Loucy (cell line): Measurements from ENCODE around the gene SLC9A5.

Source experiments
- H2AFZ ChIP-seq: fragments of 200-600 bp; sonication (generic); 2 replicates; pipeline ENCODE4 v1.6.0; 2016; ENCODE audit warnings: antibody characterized with exemption, mild to moderate bottlenecking, low read length, moderate library complexity
- H3F3A ChIP-seq: fragments of 200-600 bp; 2 replicates; pipeline ENCODE4 v1.6.0; 2016; ENCODE audit warnings: antibody characterized with exemption, low read depth, mild to moderate bottlenecking
- H3K27me3 ChIP-seq: fragments of 200-600 bp; sonication (generic); 2 replicates; pipeline ENCODE4 v1.6.1; 2014; ENCODE audit warnings: low read length, mild to moderate bottlenecking; ENCODE audit not compliant: insufficient read depth, poor library complexity, severe bottlenecking
- H3K36me3 ChIP-seq: fragments of 200-600 bp; sonication (generic); 2 replicates; pipeline ENCODE4 v1.6.1; 2016; ENCODE audit warnings: low read length; ENCODE audit not compliant: insufficient read depth
- H3K4me1 ChIP-seq: fragments of 200-600 bp; sonication (generic); 2 replicates; pipeline ENCODE4 v1.5.1; 2014; ENCODE audit warnings: low read length, mild to moderate bottlenecking; ENCODE audit not compliant: insufficient read depth, poor library complexity, severe bottlenecking
- H3K4me2 ChIP-seq: fragments of 200-600 bp; sonication (generic); 2 replicates; pipeline ENCODE4 v1.6.0; 2014; ENCODE audit warnings: antibody characterized with exemption, low read length, low read depth, mild to moderate bottlenecking; ENCODE audit not compliant: poor library complexity, severe bottlenecking
- H3K4me3 ChIP-seq: fragments of 200-600 bp; sonication (generic); 2 replicates; pipeline ENCODE4 v1.5.1; 2014; ENCODE audit warnings: low read length, mild to moderate bottlenecking, mixed read lengths; ENCODE audit not compliant: poor library complexity, severe bottlenecking
- H3K79me2 ChIP-seq: fragments of 200-600 bp; sonication (generic); 2 replicates; pipeline ENCODE4 v1.6.1; 2014; ENCODE audit warnings: low read length; ENCODE audit not compliant: insufficient read depth
- H3K9ac ChIP-seq: fragments of 200-600 bp; sonication (generic); 2 replicates; pipeline ENCODE4 v1.6.0; 2014; ENCODE audit warnings: mild to moderate bottlenecking, low read depth, low read length, moderate library complexity; ENCODE audit not compliant: poor library complexity, severe bottlenecking
- H3K9me2 ChIP-seq: fragments of 200-600 bp; sonication (generic); replicated peaks from 2 replicates; pipeline ENCODE4 v1.6.1; 2016; ENCODE audit warnings: low read depth, low read length, mixed read lengths
- H3K9me3 ChIP-seq: fragments of 200-600 bp; sonication (generic); 2 replicates; pipeline ENCODE4 v1.6.1; 2014; ENCODE audit warnings: mild to moderate bottlenecking, antibody characterized with exemption, low read length, low read depth; ENCODE audit not compliant: insufficient read depth
- H4K20me1 ChIP-seq: fragments of 200-600 bp; sonication (generic); 2 replicates; pipeline ENCODE4 v1.6.0; 2014; ENCODE audit warnings: antibody characterized with exemption, low read length, mild to moderate bottlenecking; ENCODE audit not compliant: insufficient read depth, poor library complexity, severe bottlenecking
- EZH2phosphoT487 ChIP-seq: fragments of 200-600 bp; IDR thresholded peaks from 2 replicates; pipeline ENCODE4 v1.6.1; 2018; ENCODE audit warnings: antibody characterized with exemption, mild to moderate bottlenecking, moderate library complexity, borderline replicate concordance
- TF ChIP-seq, protein P1 (sequence below): fragments of 200-600 bp; sonication (generic); conservative IDR thresholded peaks from 2 replicates; pipeline ENCODE4 v1.5.1; 2014; ENCODE audit warnings: mild to moderate bottlenecking, antibody characterized with exemption, low read length

SLC9A5 gene

GRCh38 chr16:67254801-67255552, 6.2 kb downstream of the SLC9A5 start:
- H3K9me3 ChIP-seq = no peaks in the 10 kb centered on the region
- H3K36me3 ChIP-seq = no peaks in the 10 kb centered on the region

GRCh38 chr16:67255553-67256221, 6.9 kb downstream of the SLC9A5 start:
- Histone ChIP-seq H3K9me2 (no peaks in the 10 kb centered on the region), H3K9me3 (no peaks in the 10 kb centered on the region), H4K20me1 (no peaks in the 10 kb centered on the region), H3K36me3 (no peaks in the 10 kb centered on the region), H3K27me3 (no peaks in the 10 kb centered on the region), H2AFZ (no peak overlapping the region), H3K4me2 (no peak overlapping the region), H3K79me2 (no peaks in the 10 kb centered on the region), H3K4me1 (no peaks in the 10 kb centered on the region), H3K9ac (no peak overlapping the region), H3K4me3 (no peak overlapping the region), H3F3A (no peaks in the 10 kb centered on the region)
- no peak for TF ChIP-seq EZH2phosphoT487
- TF ChIP-seq, protein P1, sequence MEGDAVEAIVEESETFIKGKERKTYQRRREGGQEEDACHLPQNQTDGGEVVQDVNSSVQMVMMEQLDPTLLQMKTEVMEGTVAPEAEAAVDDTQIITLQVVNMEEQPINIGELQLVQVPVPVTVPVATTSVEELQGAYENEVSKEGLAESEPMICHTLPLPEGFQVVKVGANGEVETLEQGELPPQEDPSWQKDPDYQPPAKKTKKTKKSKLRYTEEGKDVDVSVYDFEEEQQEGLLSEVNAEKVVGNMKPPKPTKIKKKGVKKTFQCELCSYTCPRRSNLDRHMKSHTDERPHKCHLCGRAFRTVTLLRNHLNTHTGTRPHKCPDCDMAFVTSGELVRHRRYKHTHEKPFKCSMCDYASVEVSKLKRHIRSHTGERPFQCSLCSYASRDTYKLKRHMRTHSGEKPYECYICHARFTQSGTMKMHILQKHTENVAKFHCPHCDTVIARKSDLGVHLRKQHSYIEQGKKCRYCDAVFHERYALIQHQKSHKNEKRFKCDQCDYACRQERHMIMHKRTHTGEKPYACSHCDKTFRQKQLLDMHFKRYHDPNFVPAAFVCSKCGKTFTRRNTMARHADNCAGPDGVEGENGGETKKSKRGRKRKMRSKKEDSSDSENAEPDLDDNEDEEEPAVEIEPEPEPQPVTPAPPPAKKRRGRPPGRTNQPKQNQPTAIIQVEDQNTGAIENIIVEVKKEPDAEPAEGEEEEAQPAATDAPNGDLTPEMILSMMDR = no peak

More at GRCh38 chr16:67254801-67255552, 6.2 kb downstream of the SLC9A5 start:
- TF ChIP-seq, protein P1 = no peak
- no peak for TF ChIP-seq EZH2phosphoT487
- Histone ChIP-seq H3K4me1 (peaks cover 4% of the 10 kb centered on the region), H3K27me3 (no peaks in the 10 kb centered on the region), H3K9ac (no peak overlapping the region), H2AFZ (no peak overlapping the region), H3K9me2 (no peaks in the 10 kb centered on the region), H3K4me2 (no peak overlapping the region), H3K79me2 (no peaks in the 10 kb centered on the region), H3K4me3 (no peak overlapping the region), H4K20me1 (no peaks in the 10 kb centered on the region), H3F3A (no peaks in the 10 kb centered on the region)

DNA sequence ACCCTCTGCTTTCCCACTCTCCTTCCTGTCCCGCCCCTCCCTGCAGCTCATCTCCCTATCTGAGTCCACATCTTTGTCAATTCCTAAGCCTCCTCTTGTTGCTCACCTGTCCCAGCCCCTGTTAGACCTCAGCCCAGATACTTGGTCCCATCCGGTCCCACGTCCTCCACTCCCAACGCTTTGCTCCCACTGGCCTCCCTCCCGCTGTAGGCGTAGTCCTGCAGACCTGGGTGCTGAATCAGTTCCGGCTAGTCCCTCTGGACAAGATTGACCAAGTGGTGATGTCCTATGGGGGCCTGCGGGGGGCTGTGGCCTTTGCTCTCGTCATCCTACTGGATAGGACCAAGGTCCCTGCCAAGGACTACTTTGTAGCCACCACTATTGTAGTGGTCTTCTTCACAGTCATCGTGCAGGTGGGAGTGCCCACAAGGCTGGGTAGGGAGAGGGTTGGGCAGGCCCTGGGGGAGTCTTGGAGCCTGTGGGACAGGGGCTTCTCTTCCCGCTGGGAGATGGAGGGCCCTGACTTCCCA, 8.0 kb downstream of the SLC9A5 start:
- no peaks in the 10 kb centered on the region for H3F3A ChIP-seq
- H3K4me1 ChIP-seq = no peaks in the 10 kb centered on the region
- H2AFZ ChIP-seq = no peak overlapping the region
- H3K9ac ChIP-seq = no peak overlapping the region
- H4K20me1 ChIP-seq = no peaks in the 10 kb centered on the region
- H3K4me2 ChIP-seq = no peak overlapping the region
- H3K36me3 ChIP-seq = no peaks in the 10 kb centered on the region
- no peak overlapping the region for H3K4me3 ChIP-seq
- no peaks in the 10 kb centered on the region for H3K27me3 ChIP-seq
- H3K9me3 ChIP-seq = no peaks in the 10 kb centered on the region
- no peaks in the 10 kb centered on the region for H3K9me2 ChIP-seq
- no peak for TF ChIP-seq EZH2phosphoT487
- TF ChIP-seq, protein P1 = no peak
- H3K79me2 ChIP-seq = no peaks in the 10 kb centered on the region
